IPS DF 19.7 (cell line): Measurements from ENCODE around the gene TUT4.
"Not testable (repeated sequence)": the region's sequence is repeated elsewhere in the genome, so short reads cannot be mapped to it uniquely, and the experiment has no call there.

Source experiments
- DNase-seq: peaks from one replicate; pipeline ENCODE4 v3.0.0-alpha.2; 2013; ENCODE audit warnings: low read depth, low spot score

The TUT4 gene, protein sequence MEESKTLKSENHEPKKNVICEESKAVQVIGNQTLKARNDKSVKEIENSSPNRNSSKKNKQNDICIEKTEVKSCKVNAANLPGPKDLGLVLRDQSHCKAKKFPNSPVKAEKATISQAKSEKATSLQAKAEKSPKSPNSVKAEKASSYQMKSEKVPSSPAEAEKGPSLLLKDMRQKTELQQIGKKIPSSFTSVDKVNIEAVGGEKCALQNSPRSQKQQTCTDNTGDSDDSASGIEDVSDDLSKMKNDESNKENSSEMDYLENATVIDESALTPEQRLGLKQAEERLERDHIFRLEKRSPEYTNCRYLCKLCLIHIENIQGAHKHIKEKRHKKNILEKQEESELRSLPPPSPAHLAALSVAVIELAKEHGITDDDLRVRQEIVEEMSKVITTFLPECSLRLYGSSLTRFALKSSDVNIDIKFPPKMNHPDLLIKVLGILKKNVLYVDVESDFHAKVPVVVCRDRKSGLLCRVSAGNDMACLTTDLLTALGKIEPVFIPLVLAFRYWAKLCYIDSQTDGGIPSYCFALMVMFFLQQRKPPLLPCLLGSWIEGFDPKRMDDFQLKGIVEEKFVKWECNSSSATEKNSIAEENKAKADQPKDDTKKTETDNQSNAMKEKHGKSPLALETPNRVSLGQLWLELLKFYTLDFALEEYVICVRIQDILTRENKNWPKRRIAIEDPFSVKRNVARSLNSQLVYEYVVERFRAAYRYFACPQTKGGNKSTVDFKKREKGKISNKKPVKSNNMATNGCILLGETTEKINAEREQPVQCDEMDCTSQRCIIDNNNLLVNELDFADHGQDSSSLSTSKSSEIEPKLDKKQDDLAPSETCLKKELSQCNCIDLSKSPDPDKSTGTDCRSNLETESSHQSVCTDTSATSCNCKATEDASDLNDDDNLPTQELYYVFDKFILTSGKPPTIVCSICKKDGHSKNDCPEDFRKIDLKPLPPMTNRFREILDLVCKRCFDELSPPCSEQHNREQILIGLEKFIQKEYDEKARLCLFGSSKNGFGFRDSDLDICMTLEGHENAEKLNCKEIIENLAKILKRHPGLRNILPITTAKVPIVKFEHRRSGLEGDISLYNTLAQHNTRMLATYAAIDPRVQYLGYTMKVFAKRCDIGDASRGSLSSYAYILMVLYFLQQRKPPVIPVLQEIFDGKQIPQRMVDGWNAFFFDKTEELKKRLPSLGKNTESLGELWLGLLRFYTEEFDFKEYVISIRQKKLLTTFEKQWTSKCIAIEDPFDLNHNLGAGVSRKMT (N-terminal part only)

GRCh38 chr1:52552505-52553361, at the start of gene TUT4:
TUT4 (minus strand) TSS chr1:52553092; CDS start chr1:52526280, 26,812 bp downstream.
- DNase-seq = peak; percentile 84

GRCh38 chr1:52601991-52602855, 49.3 kb upstream of the TUT4 start, which contains the start of gene GPX7:
GPX7 (plus strand) TSS chr1:52602371; CDS start chr1:52602410, 39 bp downstream.
- DNase-seq = no peak

- DNase-seq = no peak
Measured at GRCh38 chr1:52601519-52601918, 48.6 kb upstream of the TUT4 start.

GRCh38 chr1:52600533-52601179, 47.8 kb upstream of the TUT4 start:
- no peak for DNase-seq

- no peak for DNase-seq
Measured at GRCh38 chr1:52599236-52599635, 46.3 kb upstream of the TUT4 start.

- DNase-seq = no peak
Measured at GRCh38 chr1:52598729-52599128, 45.8 kb upstream of the TUT4 start.

DNA sequence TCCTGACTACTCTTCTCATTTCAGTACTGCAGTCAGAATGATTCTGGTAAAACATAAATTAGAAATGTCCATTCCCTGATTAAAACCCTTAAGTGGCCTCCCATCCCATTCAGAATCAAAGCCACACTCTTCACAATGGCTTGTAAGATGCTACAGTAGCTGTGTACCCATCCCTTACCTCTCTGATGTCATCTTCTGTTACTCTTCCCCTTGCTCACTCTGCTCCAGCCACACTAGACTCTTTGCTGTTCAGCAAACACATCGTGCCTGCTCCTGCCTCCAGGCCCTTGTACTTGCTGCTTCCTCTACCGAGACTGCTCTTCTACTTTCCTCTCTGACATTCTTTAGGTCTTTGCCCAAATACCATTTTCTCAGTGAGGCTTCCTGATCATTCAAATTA, 45.0 kb upstream of the TUT4 start:
- no peak for DNase-seq

GRCh38 chr1:52595061-52595460, 42.2 kb upstream of the TUT4 start:
- DNase-seq = no peak

DNA sequence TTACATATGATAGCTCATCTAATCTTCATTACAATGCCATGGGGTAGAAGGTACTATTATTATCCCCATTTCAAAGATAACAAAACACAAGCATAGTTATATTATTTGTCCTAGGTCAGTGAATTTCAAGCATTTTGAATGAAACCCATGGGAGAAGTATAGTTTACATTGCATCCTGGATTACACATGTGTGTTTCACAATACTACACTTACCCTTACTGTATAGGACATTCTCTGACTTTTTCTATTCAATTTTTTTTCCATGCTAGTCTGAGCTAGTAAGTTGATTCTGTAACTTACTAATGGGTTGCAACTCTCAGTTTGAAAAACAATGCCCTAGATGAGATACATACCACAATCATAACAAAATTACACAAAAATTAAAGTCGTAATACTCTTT, 40.6 kb upstream of the TUT4 start:
- DNase-seq = no peak

- DNase-seq = no peak
Measured at GRCh38 chr1:52592637-52593323, 39.9 kb upstream of the TUT4 start.

DNA sequence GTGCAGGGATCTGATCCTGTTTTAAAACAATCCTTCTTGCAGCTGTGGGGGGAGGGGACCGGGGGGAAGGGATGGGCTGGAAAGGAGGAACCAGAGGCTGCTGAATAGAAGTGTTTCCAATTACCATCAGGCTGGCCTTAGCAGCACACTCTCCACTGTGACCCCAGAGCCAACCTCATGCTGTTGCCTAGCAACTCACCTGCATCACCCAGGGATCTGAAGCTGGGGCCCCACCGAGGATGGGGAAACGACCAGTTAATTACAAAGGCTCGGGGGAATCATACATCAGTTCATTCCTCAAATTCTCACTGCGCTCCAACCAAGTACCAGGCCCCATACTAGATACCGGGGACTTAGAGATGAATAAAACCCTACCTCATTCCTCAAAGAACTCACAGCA, 37.4 kb upstream of the TUT4 start:
- no peak for DNase-seq

- DNase-seq = no peak
Measured at GRCh38 chr1:52588535-52588934, 35.6 kb upstream of the TUT4 start.

DNA sequence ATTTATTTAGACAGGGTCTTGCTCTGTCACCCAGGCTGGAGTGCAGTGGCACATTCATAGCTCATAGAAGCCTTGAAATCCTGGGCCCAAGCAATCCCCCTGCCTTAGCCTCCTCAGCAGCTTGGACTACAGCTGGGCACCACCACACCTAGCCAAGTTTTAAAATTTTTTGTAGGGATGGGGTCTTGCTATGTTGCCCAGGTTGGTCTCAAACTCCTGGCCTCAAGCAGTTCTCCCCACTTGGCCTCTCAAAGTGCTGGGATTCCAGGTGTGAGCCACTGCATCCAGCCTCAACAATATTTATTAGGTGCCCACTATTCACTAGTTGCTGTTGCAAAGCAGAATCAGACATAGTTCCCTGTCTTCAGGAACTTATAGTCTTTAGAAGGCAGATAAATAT, 35.1 kb upstream of the TUT4 start:
- DNase-seq = no peak

DNA sequence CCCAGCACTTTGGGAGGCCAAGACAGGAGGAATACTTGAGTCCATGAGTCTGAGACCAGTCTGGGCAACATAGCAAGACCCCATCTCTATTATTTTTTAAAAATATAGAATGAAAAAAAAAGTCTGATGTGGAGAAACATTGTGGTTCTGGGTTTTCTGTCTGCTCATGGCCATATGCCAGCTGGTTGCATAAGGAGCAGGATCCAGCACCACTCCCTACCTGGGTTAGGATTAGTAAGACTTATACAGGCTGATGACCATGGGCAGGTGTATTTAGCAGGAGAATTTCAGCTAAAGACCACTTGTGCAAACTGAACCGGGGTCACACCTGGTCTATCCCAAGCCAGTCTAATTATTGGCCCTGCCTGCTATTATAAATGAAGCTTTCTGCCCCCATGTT, 32.6 kb upstream of the TUT4 start:
- no peak for DNase-seq

DNA sequence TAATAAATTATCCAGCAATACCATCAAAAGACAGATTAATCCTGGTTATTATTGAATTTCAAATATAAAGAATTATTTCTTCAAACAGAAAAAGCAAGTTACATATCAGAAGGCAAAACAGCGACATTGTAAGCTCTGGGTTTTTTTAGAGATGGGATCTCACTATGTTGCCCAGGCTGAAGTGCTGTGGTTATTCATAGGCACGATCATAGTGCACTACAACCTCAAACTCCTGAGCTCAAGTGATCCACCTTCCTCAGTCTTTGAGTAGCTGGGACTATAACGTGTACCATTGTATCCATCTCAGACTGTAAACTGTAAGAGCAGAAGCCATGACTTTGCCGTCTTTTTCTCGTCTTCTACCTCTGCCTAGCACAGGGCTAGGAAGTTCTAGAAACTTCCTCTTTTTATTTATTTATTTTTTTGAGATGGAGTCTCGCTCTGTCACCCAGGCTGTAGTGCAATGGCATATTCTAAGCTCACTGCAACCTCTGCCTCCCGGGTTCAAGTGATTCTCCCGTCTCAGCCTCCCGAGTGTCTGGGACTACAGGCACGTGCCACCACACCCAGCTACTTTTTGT, 29.3 kb upstream of the TUT4 start:
- no peak for DNase-seq

DNA sequence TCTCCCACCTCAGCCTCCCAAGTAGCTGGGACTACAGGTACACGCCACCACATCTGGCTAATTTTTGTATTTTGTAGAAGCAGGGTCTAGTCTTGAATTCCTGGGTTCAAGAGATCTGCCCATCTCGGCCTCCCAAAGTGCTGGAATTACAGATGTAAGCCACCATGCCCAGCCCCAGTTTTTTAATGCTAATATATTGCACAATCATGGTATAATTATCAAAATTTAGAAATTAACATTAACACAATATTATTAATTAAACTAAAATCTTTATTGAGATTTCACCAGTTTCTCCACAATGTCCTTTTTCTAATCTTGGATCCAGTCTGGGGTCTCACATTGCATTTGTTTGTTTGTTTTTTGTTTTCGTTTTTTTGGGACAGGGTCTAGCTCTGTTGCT, 27.4 kb upstream of the TUT4 start:
- no peak for DNase-seq

DNA sequence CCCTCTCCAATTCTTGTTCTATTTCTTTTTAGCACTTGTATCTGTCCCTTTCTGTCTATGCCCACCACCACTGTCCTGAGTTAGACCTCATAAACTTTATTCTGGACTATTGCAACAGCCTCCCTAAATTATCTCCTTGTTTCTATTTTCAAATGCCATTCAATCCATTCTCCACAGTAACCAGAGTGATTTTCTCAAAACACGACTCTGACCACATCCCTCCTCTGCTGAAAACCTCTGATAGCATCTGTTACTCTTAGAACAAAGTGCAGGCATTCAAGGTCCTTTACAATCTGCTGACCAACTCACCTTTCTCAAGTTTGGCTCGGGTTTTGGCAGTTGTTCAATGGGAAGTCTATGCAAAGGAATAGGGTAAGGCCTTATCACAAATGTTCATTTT, 26.5 kb upstream of the TUT4 start:
- DNase-seq = no peak

DNA sequence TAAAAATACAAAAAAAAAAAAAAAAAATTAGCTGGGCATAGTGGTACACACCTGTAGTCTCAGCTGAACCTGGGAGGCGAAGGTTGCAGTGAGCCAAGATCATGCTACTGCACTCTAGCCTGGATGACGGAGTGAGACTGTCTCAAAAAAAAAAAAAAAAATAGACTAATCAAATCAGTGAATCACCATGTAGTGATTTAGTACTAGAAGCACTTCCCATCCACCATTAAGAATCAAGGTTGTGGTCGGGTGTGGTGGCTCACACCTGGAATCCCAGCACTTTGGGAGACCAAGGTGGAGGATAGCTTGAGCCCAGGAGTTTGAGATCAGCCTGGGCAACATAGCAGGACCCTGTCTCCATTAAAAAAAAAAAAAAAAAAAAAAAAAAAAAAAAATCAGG, 25.2 kb upstream of the TUT4 start:
- DNase-seq = not testable (repeated sequence)
